ENCODE data around the gene PALD1.

The PALD1 gene

GRCh38 chr10:70615784-70616522 lies 137.4 kb downstream of the PALD1 start:
- no peak for DNase-seq

- DNase-seq, result no peak
Measured at GRCh38 chr10:70616761-70617160, 138.2 kb downstream of the PALD1 start.
